GM19193 (cell line): ENCODE results near the gene RAE1.

Experiments
- POLR2A ChIP-seq: IDR thresholded peaks from 4 replicates; pipeline ENCODE4 v1.6.1; 2011; ENCODE audit not compliant: insufficient read depth, insufficient read length; ENCODE audit errors: extremely low read depth

Gene RAE1

GRCh38 chr20:57319584-57319983 is 31.5 kb upstream of the RAE1 start:
- no peak for TF ChIP-seq POLR2A

GRCh38 chr20:57320358-57320757 is 30.7 kb upstream of the RAE1 start:
- no peak for TF ChIP-seq POLR2A

- no peak for TF ChIP-seq POLR2A
These were observed 29.9 kb upstream of the RAE1 start for GRCh38 chr20:57321142-57321541.

DNA sequence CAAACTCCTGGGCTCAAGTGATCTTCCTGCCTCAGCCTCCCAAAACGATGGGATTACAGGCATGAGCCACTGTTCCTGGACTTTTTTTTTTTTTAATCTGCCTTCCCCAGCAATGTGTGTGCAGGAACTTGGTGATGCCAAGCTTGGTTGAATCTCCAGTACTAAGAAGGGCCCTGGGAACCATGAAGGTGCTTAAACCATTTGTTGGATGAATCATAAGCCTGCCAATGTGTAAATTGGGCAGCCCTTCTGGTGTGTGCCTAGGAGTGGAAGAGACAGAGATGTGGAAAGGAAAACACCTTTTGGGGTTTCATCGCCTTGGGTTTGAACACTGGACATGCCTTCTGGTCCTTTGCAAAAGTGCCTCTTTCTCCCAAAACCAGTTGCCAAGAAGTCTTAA is 28.6 kb upstream of the RAE1 start:
- TF ChIP-seq POLR2A, result no peak

- no peak for TF ChIP-seq POLR2A
These were observed 28.0 kb upstream of the RAE1 start for GRCh38 chr20:57323034-57323433.

- TF ChIP-seq POLR2A, result no peak
These were observed 25.3 kb upstream of the RAE1 start for GRCh38 chr20:57325632-57326356.

DNA sequence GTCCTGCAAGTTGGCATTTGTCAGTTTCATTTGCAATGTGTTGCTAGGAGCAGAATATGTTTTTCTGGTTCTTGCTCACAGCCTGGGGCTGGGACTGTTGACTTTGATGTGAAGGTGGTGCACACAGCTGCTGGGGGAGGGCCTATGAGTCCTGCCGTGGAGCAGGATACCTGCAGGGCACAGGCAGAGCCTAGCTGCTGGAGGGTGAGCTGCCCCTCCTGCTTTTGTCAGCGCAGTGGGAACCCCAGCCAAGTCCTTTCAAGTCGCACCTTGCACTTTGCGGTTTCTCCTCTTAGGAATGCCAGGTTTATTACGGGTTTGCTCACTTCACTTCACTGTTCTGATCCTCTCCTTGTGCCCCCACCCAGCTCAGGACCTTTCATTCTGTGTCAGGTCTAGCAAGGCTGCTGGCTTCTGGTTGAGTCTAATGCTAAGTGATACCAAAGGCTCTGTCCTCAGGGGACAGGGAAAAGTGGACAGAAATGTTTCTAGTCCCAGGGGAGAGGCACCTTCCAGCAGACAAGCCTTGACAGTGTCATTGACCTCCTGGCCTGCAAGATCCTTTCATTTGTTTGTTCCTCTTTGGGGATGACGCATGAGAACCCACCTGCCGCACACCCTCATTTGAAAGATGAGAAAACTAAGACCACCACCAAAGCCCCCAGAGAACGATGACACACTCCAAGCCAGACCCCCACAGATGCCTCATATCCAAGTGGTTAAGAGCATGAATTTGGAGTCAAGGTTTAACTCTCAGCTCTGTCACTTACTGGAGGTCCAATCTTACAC is 24.2 kb upstream of the RAE1 start:
- TF ChIP-seq POLR2A, result no peak

- TF ChIP-seq POLR2A, result no peak
These were observed 23.2 kb upstream of the RAE1 start for GRCh38 chr20:57327820-57328219.

DNA sequence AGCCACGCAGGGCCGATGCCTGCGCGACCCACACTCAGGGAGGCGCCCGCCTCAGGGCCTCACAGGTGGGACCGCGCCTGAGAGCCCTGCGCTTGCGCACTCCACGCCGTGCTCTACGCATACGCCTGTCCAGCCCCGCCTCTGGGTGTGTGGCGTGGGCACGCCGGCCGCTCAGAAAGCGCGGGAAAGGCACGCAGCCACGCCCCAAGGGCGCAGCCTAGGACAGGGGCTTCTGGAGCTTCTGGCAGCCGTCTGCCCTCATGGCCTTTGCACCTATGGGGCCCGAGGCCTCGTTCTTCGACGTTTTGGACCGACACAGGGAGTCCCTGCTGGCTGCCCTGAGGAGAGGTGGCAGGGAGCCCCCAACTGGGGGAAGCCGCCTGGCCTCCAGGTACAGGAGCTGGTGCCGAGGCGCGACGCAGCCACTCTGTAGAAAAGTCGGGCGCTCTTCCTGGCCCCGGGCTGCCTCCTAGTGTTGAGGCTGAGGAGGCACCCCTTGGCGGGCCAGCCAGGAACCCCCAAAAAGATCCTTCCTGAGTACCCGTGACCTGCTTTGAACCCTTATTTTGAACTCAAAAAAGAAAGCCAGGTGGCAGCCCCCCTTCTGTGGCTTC is 21.3 kb upstream of the RAE1 start, which contains the start of gene SPO11:
Gene SPO11 (plus strand): TSS at position 196 of the 614 bp plus-strand sequence. CDS start 65 bp downstream, at position 261.
- TF ChIP-seq POLR2A, result no peak

DNA sequence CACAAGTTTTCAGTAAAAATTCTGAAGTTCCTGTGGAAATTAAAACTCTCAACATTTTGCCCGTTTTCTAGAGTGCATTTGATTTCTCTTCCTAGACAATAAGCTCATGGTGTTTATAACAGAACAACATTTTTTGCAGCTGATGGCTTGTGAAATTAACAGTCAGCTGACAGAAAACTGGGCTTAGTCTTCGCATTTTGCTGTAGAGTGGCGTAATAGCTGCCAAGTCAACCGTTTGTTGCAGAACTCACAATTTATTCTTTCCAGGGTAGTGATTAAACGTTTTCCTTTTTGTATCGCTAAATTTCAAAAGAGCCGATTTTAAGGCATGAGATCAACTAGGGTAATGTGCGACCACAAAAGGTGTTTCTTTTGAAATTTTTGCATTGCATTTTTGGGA is 20.1 kb upstream of the RAE1 start:
- no peak for TF ChIP-seq POLR2A

DNA sequence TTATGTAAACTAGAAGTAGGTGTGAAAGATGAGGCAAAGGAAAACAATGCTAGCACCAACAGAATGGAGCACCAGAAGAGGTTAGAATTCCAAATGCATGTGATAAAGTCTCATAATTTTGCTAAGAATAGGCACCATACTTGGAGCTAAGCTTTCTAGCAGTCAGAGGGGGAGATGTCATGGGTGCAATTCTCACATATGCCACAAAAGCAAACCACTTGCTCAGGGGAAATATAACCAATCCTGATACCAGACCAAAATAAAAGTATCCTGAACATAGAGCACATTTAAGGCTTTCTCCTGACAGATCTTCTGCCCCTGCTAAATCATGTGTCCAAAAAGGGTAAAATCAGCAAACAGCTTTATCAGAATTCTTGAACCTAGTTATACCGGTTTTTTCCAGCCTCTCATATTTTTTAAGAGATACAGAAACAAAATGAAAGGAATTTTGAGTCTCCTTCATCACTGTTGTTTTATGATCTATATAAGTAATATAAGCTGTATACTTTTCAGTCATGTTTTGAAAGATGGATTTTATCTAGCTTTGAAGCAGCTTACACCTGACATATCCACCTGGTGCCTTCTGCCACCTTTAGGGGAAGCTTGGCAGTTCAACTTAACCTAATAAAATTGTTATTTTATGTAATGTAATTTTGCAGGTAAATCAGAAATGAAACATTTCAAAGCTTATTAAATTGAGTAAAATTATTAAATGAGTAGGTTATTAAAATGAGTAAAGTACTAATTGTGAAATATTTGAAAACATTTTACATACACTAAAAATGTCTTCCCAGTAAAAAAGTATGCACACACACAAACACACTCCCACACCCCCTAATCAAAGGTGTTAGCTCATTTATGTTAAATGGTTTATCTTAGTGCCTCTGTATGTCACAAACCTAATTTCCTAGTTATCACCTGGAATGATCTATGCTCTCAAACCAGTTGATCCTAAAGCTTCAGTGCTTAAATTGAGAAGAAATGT is 18.7 kb upstream of the RAE1 start:
- no peak for TF ChIP-seq POLR2A

DNA sequence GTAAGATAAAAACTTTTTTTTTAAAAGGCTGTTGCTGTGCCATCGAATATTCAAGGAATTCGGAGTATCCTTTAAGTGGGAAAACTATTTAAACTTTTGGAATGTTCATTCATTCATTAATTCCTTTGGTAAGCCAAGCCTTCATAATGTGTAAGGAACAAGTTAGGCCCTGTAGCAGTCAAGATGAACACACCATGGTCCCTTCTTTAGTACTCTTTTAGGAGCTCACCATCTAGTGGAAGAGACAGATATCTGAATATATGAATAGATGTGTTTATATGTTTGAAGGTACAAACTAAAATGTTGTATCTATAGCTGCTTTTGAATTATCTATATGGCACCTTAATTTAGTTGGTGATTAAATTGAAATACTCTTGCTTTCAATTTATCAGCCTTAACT is 15.7 kb upstream of the RAE1 start:
- TF ChIP-seq POLR2A, result no peak

GRCh38 chr20:57341663-57342062 is 9.4 kb upstream of the RAE1 start:
- no peak for TF ChIP-seq POLR2A

GRCh38 chr20:57342829-57343228 is 8.2 kb upstream of the RAE1 start:
- no peak for TF ChIP-seq POLR2A
